ENCODE data around the gene CAMTA1. TPM values are rescaled to one million over a fixed set of nuclear protein-coding genes. Genes with fewer than 3 reads are reported as not detected.

The CAMTA1 gene
- total RNA-seq, 1 experiment from 2014 or later = 69.0 TPM

DNA sequence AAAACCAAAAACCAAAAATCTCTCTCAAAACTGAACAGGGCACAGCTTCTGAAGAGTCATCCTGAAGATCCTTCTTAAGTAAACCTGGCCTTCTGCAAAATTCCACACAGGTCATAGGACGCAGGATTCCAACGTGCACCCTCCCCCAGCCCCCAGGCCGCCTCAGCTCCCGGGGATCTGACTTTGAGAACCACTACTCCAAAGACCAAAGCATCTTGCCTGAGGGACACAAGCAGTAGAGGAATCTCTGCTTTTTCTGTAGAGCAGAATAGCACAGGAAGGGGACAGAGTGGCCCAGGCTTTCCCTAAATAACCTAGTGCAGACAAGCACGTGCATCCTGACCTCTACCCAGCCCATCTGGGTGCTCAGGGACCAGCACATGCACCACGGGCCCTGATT lies 881.0 kb downstream of the CAMTA1 start:
- DNase-seq (ENCODE audit: low read depth) = no peak

DNA sequence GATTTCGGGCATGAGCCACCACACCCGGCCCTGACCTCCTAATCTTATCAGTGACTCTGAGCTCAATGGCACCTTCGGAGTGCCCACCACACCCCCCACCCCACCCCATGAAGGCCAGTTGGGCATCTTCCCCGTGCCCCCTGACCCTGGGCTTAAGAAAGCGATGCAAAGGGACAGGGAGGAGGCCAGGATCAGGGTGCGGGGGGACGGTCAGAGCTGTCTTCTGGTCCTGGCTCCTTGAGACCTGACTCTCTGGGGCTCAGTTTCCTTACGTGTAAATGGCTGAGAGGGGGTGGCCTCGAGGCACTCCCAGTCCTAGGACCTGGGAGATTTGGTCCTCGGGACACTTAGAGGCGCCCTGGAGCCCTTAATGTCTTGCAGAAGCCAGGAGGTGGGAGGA lies 881.9 kb downstream of the CAMTA1 start:
- no peak for DNase-seq (ENCODE audit: low read depth)

DNA sequence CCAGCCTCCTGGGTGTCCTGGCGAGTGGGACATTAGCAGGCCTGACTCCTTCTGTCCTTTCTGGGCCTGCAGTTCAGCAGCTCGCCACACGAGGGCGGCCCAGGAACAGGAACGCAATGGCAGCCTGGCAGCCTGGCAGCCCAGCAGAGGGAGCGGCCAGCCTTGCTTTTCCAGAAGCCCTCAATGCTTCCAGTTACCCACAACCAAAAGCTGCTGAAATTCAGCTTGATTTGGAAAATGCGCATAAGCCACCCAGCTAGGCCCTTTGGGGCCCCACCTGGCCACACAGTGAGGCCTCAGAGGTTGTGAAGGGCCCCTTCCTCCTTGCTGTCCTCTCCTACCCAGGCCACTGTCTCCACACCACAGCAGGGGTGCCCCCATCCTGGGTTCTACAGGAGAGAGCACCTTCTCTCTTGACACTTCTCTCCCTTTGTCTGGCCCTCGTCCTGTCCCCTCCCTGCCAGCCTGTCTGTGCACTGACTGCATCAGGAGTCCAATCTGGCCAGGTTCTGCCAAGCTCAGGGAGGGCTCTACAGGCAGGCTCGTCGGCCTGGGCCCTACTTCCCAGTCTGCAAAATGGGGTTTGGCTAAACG lies 882.5 kb downstream of the CAMTA1 start:
- DNase-seq (ENCODE audit: low read depth) = peak; percentile 74

DNA sequence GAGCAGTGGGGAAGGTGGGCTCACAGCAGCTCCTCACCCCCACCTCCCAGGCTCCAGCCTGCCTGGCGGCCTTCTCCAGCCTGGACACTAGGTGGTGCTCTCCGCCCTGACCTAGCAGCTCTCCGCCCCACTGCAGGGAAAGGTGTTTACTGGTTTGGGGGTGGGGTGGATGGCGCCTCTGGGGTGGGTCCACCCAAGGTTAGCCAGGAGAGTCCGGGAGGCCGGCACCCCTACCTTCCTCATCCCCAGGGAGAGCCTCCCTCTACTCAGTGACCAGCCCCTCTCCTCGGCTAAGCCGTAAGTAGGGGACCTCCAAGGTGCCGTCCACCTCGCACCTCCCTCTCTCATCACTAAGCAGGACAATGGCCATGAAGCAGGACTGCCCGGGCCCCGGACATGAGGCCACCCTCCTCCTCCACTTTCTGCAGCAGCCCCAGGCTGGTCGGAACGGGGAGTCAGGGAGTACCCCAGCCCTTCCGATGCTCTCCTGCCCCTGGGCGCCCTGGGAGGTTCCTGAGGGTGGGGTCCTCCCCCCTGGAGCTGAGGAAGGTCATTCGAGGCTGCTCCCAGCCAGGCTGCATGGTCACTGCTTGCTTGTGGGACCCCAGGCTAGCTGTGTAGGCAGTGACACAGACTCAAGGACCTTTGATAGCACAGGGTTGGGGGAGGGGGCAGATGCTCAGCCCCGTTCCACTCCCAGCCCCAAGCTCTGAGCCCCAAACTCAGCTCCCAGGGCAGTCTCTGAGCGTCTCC lies 884.5 kb downstream of the CAMTA1 start:
- DNase-seq (ENCODE audit: low read depth) = peak; percentile 26

DNA sequence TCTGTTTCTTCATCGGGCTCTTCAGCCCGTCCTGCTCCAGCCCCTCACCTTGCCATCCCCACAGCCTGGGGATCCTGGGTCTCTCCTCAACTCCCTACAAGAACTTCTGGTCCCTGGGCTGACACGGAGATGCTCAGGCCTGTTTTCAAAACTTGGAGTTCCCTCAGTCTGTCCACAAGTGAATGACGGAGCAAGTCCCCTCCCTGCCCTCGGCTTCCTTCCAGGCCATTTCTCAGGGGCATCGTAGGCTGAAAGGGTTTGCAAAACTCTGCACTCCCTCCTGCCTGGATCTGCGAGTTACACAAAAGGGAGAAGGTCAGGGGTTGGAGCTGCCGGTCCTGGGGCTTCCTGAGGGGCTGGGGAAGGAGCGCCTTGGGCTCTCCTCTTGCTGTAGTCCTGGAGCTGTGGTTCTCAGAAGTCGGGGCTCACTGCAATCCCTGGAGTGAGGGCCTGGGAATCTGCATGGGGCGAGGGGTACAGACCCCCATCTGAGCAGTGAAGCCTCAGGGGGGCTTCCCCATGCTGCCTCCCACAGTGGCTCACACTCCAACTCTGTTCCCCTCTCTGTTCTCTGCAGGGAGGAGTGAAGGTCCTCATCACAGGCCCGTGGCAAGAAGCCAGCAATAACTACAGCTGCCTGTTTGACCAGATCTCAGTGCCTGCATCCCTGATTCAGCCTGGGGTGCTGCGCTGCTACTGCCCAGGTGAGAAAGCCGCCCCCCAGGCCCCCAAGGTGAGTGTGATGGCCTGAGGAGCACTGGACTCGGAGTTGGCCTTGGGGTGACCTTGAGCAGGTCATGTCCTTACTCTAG lies 885.3 kb downstream of the CAMTA1 start:
- DNase-seq (ENCODE audit: low read depth) = no peak

DNA sequence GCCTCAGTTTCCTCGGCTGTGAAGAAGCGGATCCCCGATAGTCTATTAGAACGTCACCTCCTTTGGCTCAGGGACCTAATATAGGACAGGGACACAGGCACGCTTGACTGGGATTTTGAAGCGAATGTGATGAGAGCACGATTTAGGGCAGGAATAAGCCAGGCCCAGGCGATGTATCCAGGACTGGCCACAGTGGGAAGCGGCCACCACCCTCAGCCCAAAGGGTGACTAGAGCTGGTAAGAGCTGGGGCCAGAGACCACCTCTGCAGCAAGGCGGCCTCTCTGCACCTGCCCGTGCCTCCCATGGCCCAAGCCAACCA lies 885.9 kb downstream of the CAMTA1 start:
- DNase-seq (ENCODE audit: low read depth) = no peak

DNA sequence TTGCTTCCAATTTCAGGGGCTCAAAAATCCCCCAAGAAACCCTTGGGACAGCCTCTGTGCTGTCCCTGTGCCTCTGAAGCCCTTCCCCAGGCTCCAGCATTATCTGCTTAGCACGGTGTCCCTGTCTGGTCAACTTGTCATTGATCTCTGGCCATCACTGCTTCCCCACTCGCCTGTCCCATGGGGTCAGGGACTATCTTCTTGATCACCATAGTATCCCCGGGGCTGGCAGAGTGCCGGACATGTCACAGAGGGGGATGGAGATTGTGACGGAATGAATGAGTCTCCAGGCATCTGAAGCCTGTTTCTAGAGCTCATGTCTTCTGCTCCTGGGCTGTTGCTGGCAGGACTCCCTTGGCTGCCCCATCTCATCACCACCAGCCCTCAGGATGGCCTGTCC lies 886.4 kb downstream of the CAMTA1 start:
- no peak for DNase-seq (ENCODE audit: low read depth)

DNA sequence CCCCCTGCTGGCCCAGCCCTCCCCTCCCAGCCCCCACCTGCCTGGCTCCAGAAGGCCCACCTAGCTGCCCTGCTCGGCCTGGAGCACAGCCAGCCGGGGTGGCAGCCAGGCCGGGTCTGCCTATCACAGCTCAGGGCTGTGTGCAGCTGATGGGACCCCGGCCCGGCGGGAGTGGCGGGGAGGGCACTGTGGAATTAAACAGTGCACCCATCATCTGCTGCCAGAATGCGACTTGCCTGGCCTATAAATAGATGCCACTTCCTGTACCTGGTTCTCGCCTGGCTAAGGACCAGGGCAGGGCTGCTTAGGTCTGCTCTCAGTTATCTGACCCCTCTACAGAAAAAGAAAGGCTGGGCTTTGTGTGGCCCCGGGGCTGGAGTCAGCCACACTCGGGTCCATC lies 887.6 kb downstream of the CAMTA1 start:
- no peak for DNase-seq (ENCODE audit: low read depth)

DNA sequence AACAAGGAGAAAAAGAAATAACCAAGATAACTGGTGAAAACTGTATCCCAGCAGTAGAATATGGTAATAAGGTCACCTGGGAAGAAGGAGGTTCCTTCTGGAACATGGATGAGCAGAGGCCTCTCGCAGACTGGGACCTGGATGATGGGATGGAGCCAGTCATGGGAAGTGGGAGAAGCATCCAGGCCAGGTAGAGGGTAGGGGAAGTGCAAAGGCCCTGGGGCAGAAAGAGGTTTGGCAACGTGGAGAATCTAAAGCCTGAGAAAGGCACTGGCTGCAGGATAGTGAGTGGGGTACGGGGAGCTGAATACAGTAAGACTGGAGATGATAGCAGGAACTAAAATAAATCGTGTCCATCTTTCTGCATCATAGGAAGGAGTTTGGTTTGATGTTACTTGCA lies 889.7 kb downstream of the CAMTA1 start:
- no peak for DNase-seq (ENCODE audit: low read depth)

DNA sequence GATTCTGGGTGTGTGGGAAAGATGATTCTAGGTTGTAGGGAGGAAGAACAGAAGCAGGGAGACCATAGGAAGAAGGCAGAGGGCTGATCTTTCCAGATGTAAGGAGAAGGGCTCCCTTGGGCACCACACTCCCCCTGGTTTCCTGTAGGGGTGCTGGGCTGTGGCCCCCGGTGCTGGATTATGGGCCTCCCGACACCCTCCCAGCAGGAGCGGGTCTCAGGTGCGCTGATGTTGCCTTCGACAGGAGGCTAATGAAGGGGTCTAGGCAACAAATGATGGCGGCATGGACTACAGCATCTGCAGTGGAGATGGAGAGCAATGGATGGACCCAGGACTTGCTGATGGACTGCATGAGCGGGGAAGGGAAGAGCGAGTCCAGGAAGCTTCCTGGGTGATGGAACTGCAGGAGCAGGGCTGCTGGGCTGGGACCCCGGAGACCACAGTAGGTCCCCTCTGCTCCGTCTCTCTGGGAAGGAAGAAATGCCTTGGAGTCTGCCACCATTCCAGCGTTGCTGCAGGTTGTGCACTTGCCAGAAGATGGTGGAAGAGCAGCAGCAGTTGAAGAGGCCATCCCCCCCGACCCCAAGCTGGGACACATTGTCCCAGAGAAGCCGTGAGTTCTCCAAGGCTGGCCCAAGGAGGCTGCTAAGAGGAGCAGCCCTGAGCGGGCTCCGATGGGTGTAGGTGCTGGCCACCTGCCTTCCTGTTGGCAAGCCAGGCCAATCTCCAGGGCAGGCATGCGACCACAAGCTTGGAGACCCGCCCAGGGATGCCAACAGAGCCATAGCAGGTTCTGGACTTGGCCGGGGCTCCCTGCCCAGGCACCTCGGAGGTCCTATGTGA lies 890.4 kb downstream of the CAMTA1 start:
- no peak for DNase-seq (ENCODE audit: low read depth)

DNA sequence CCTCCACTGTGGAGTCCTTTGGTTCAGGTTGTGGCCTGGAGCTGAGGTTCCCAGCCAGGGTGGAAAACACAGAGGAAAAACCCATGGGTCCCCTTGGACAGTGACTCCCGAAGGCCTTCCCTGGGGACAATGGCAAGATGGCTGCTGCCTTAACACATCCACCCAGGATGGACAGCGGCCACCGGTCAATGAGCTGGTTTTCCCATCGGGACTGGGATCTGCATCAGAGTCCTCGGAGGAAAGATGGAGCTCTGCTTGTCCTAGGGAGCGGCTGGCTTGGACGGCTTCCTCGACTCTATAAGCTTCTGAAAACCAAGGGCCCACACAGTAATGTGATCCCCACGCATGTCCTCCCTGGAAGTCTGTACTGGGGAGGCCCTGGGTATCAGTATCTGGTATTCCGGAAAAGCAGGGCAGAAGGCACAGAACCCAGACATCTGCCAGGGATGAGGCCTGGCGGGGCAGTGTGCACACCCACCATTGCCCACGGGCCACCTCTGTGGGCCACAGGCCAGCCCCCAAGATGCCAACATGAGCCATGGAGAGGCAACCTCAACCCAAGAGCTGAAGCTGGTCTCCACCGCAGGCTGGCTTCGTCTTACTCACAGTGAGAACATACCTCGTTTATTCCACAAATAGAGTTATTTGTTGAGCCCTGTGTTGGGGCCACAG lies 891.2 kb downstream of the CAMTA1 start:
- DNase-seq (ENCODE audit: low read depth) = no peak

DNA sequence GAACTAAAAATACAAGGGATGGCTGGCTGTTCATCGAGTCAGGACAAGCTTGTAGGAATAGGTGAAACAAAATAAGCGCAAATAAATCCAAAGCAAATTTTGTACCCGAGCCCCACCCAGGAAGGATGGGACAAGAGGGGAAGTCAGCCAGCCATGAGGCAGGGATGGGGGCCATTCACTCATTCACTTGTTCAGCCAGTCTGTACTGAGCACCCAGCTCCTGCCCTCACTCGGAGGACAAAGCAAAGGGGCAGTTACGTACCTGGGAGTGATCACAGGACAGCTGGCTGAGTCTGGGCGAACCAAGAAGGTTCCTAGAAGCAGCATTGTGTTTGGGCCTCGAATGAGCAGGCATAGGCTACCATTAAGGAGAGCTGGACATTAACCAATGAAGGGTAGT lies 891.9 kb downstream of the CAMTA1 start:
- no peak for DNase-seq (ENCODE audit: low read depth)

DNA sequence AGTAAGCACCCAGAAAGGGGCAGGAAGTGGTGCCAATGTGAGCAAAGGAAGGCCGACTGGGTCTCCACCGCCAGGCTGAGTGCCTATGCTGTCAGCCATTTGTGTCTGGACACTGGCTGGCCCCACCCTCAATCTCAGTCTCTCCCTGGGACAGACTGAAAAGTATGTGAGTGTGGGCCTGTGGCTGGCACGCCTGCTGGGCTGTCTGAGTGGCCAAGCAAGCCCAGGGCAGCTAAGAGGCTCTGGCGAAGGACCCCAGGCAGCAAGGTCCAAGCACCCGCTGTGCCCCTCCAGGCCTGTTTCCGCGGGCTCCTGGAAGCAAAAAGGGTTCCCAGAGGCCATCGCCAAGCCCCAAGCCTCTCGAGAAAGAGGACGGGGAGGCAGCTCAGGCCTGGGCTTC lies 892.6 kb downstream of the CAMTA1 start:
- DNase-seq (ENCODE audit: low read depth) = no peak

DNA sequence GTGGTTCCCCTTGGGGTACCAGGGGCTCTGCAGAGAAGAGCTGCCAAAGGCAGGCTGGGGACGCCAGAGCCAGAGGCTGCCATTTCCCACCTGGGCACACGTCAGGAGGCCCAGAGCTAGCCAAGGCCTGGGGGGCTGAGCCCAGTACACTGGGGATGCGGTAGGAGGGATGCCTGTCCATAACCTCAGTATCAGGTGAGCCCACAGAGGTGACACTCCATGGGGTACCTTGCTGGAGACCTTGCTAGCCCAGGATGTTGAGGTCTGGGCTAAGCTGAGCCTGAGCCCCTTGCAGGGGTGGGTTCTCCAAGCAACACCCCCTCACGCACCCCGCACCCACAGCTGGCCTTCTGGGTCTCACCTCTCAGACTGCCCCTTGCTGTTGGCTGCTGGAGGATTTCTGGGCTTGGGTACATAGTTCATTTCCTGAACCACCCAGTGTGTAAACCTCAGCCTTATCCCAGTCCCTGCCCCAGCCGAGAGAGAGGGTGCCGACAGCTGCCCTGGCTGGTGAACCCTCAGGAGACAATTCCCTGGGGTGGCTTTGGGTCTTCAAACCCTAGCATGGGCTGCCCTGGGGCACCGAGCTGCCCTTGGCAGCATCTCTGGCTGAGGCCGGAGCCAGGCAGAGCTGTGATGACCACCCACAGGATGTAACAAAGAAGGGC lies 893.4 kb downstream of the CAMTA1 start:
- DNase-seq (ENCODE audit: low read depth) = no peak

DNA sequence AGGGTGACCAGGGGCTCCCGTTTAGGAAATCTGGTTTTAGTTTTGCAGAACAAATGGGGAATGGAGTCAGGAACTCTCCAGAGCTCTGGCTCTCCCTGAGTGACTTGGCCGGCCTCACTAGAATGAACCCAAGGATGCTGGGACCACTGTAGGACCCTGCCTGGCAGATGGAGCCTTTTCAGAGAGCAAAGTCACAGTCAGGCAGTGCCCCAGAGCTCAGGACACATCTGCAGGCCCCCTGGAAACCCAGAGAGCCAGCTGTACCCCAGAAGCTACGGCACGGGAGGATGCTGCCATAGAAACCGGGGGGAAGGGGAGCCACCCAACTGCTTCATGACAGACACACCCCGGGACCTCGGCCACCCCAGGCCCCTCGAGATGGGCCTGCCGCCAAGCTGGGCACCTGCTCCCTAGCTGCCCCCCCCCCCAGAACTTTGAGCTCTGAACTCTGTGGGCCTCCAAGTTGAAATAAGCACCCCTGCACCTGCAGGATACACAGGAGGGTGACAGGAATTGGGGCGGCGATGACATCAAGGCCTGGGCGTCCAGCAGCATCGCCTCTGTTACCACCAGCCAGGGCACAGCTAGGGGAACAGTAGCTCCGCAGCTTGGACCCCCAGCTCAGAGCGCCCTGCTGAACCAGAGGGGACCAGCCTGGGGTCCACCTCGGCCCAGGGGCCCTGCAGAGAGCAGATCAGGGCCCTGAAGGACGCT lies 894.1 kb downstream of the CAMTA1 start:
- no peak for DNase-seq (ENCODE audit: low read depth)

DNA sequence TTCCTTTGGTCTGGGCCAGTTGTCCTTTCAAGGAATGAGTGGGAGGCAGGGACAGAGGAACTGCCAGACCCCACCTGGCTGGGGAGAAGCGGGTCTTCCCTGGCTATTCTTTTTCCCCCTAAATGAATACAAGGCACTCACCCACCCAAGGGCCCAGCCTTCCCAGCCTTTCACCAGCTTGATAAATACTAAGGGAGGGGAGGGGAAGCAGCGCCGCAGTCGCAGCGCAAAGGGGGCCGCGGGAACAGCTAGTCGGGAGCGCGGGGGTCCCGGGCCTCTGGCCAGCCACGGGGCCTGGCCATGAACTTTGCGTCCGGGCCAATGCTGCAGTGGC lies 894.6 kb downstream of the CAMTA1 start:
- no peak for DNase-seq (ENCODE audit: low read depth)

DNA sequence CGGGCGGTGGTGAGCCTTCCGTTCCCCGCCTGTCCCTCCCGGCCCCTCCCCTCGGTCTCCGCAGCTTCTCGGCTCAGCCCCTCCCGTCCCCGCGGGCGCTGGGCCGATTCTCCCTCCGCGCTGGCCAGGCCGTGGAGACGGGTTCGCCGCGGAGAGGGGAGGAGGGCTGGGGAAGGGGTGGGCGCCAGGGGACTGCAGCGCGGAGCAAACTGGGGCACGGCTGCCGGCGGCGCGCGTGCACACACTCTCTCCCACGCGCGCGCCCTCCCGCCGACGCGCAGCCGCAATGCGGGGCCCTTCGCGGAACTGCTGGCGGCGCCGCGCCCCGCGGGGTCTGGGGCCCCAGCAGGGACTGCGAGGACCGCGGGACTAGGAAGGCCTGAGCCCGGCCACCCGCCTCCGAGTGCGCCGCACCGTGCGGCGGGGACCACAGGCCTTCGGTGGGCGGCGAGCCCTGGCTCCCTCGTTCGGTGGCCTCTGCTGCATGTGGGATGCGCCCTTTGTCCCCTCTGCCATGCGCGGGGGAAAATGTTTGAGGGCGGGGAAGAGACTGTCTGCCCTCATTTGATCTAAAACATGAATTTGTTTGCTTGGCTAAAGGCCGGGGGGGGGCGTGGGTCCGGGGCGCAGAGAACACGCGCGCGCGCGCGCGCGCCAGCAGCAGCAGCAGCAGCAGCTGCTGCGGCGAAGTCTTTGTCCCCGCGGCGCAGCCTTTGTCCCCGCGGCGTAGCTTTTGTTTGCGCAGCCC lies 895.1 kb downstream of the CAMTA1 start:
- peak; percentile 37 for DNase-seq (ENCODE audit: low read depth)

DNA sequence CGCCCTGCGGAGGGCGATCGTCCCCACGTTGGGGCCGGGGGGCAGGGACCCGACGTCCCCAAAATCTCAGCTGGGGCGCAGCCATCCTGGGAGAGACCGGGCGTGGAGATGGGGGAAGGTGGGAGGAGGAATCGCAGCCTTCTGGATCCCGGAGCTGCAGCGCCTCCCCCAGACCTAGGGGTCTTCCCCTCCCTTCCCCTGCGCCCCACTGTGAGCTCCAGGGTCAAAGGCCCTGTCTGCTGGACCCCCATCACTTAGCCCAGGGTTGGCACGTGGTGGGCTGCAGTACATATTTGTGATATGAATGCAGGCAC lies 895.7 kb downstream of the CAMTA1 start:
- no peak for DNase-seq (ENCODE audit: low read depth)

DNA sequence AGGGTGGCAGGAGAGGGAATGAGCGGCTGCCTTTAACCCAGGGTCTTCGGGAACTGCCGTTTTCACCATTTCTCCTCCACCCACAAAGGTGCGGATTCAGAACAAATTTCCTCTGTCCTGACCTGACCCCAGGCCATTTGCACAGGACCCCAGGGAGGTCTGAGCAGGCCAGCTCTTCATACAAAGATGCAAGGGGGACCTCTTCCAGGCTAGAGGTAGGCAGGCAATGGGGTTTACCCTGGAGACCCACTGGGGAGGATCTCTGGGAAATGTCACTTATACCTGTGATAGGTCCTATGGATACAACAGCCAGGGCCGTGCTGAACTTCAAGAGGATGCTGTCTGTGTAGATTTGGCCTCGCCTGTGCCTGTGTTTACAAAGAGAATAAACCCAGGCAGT lies 896.1 kb downstream of the CAMTA1 start:
- DNase-seq (ENCODE audit: low read depth) = no peak

DNA sequence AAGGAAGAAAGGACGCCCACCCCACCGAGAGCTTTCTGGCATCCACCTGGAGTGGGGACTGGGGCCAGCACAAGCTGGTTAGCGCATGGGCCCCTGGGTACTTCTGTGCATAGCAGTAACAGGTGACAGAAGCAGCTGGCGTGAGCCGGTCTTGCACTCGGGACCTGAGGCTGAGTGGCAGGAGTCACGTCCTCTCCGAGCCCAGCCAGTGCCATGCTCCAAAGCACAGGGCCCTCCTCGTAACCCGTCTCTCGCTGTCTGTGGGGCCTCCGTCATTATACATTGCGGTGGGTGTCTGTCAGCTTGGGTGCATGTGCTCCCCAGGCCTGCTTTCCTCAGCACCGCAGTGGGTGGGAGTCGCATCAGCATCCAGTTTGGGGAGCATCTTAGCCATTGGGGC lies 898.3 kb downstream of the CAMTA1 start:
- no peak for DNase-seq (ENCODE audit: low read depth)

Data from LHCN-M2 (cell line).